GM23248 (cell line): Measurements from ENCODE around the gene KLHL2.
"Not testable (repeated sequence)": the region's sequence is repeated elsewhere in the genome, so short reads cannot be mapped to it uniquely, and the experiment has no call there.

ENCODE experiments used
- EZH2 ChIP-seq: fragments of 200-600 bp; sonication (generic); IDR thresholded peaks from 2 replicates; pipeline ENCODE4 v1.6.1; 2018; ENCODE audit warnings: antibody characterized with exemption, mild to moderate bottlenecking; ENCODE audit not compliant: insufficient read depth, poor library complexity, severe bottlenecking
- EZH2phosphoT487 ChIP-seq: fragments of 200-600 bp; sonication (generic); IDR thresholded peaks from 2 replicates; pipeline ENCODE4 v1.6.1; 2018; ENCODE audit warnings: antibody characterized with exemption, moderate library complexity, mild to moderate bottlenecking, low read depth; ENCODE audit not compliant: insufficient read depth

DNA sequence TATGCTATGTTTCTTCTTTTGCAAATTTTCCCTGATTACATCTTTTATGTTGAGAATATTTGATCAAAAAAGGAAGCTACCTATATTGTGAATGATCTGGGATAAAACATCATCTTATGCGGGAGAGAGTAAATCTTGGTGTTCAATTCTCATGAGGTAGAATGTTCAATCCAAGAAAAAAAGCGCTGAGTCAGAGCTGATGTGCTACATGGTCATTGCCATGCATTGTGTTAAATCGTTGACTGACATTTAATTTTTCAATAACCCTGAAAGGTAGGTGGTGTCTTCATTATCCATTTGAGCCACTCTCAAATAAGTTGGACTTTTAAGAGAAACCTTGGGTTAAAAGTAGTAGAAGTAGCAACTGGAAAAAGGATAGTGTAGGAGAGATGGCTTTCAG lies 47.4 kb downstream of the KLHL2 start:
- not testable (repeated sequence) for TF ChIP-seq EZH2phosphoT487, EZH2
